GM21447 (cell line): ENCODE results near the gene CHAF1A.

ENCODE experiments used
- ATAC-seq: cut with Tn5 transposase; IDR thresholded peaks from one replicate; pipeline ENCODE4 v1.9.1; 2021; ENCODE audit not compliant: unreplicated experiment

The CHAF1A gene

GRCh38 chr19:4452230-4452990 lies 50.0 kb downstream of the CHAF1A start:
- no peak for ATAC-seq

GRCh38 chr19:4453232-4454179 lies 51.1 kb downstream of the CHAF1A start:
- no peak for ATAC-seq

GRCh38 chr19:4454747-4455718 lies 52.6 kb downstream of the CHAF1A start:
- ATAC-seq = no peak

GRCh38 chr19:4455719-4456475 lies 53.5 kb downstream of the CHAF1A start:
- no peak for ATAC-seq

- ATAC-seq = no peak
These were observed 54.0 kb downstream of the CHAF1A start for GRCh38 chr19:4456476-4456842.

- peak; percentile 4 for ATAC-seq
These were observed 54.6 kb downstream of the CHAF1A start for GRCh38 chr19:4456843-4457653.

- peak; percentile 85 for ATAC-seq
These were observed 55.4 kb downstream of the CHAF1A start, which contains the start of gene UBXN6 for GRCh38 chr19:4457654-4458395. Gene UBXN6, minus strand, starts transcription at chr19:4457794. Its CDS starts 97 bp downstream, at chr19:4457697.

GRCh38 chr19:4464815-4465581 lies 62.6 kb downstream of the CHAF1A start:
- ATAC-seq = no peak

GRCh38 chr19:4467835-4468234 lies 65.4 kb downstream of the CHAF1A start:
- ATAC-seq = no peak

- peak; percentile 81 for ATAC-seq
These were observed 69.1 kb downstream of the CHAF1A start for GRCh38 chr19:4471403-4472173.

GRCh38 chr19:4472174-4472974 lies 69.9 kb downstream of the CHAF1A start, which contains the start of gene HDGFL2:
Gene HDGFL2, plus strand, starts transcription at chr19:4472297. Its CDS starts 54 bp downstream, at chr19:4472351.
- no peak for ATAC-seq

GRCh38 chr19:4473011-4473762 lies 70.7 kb downstream of the CHAF1A start:
- ATAC-seq = no peak

GRCh38 chr19:4473763-4474513 lies 71.5 kb downstream of the CHAF1A start:
- ATAC-seq = no peak

GRCh38 chr19:4474514-4475022 lies 72.1 kb downstream of the CHAF1A start:
- no peak for ATAC-seq
